ENCODE measurements around the gene BICRA.

- TF ChIP-seq CTCF (IDR thresholded peaks at IDR 0.05; ENCODE audit: poor library complexity) (no peak), EZH2phosphoT487 (IDR thresholded peaks at IDR 0.05; ENCODE audit: low read depth, severe bottlenecking, unreplicated experiment) (no peak), EZH2 (IDR thresholded peaks at IDR 0.05; ENCODE audit: borderline replicate concordance) (no peak)
These were observed 105.4 kb downstream of the BICRA start for GRCh38 chr19:47714339-47714738.

Data from hepatocyte (in vitro differentiated cells).